Smooth muscle cell (in vitro differentiated cells): Measurements from ENCODE around the gene DNAAF5. TPM values are rescaled to one million over a fixed set of nuclear protein-coding genes. Genes with fewer than 3 reads are reported as not detected.

Experiments
- DNase-seq: peaks from one replicate; lab custom pipeline; 2025; ENCODE audit not compliant: unreplicated experiment; lab: John Stamatoyannopoulos, UW
- H2AFZ ChIP-seq: fragments of 200-600 bp; sonication (generic); 2 replicates; pipeline ENCODE4 v1.6.0; 2016; ENCODE audit warnings: antibody characterized with exemption, low read depth, mild to moderate bottlenecking
- H3F3A ChIP-seq: fragments of 200-600 bp; sonication (generic); 2 replicates; pipeline ENCODE4 v1.6.0; 2017; ENCODE audit warnings: antibody characterized with exemption, low read depth
- H3K27ac ChIP-seq: fragments of 200-600 bp; sonication (generic); 2 replicates; pipeline ENCODE4 v1.5.1; 2016; ENCODE audit warnings: low read depth, mild to moderate bottlenecking
- H3K27me3 ChIP-seq: fragments of 200-600 bp; sonication (generic); 2 replicates; pipeline ENCODE4 v1.6.1; 2016; ENCODE audit warnings: low read depth, mild to moderate bottlenecking
- H3K36me3 ChIP-seq: fragments of 200-600 bp; sonication (generic); 2 replicates; pipeline ENCODE4 v1.5.1; 2016; ENCODE audit warnings: low read depth
- H3K4me1 ChIP-seq: fragments of 200-600 bp; sonication (generic); 2 replicates; pipeline ENCODE4 v1.5.1; 2016; ENCODE audit warnings: low read depth
- H3K4me2 ChIP-seq: fragments of 200-600 bp; sonication (generic); 2 replicates; pipeline ENCODE4 v1.6.0; 2016; ENCODE audit warnings: mild to moderate bottlenecking
- H3K4me3 ChIP-seq: fragments of 200-600 bp; sonication (generic); 2 replicates; pipeline ENCODE4 v1.5.1; 2016; ENCODE audit warnings: mild to moderate bottlenecking
- H3K79me2 ChIP-seq: fragments of 200-600 bp; sonication (generic); 2 replicates; pipeline ENCODE4 v1.6.0; 2016; ENCODE audit warnings: low read depth, mild to moderate bottlenecking
- H3K9ac ChIP-seq: fragments of 200-600 bp; sonication (generic); 2 replicates; pipeline ENCODE4 v1.6.0; 2016; ENCODE audit warnings: low read depth
- H3K9me3 ChIP-seq: fragments of 200-600 bp; sonication (generic); replicated peaks from 2 replicates; pipeline ENCODE4 v1.5.1; 2016; ENCODE audit warnings: low read depth
- H4K20me1 ChIP-seq: fragments of 200-600 bp; sonication (generic); 2 replicates; pipeline ENCODE4 v1.6.0; 2016; ENCODE audit warnings: low read depth
- WGBS: methylation state at CpG from one replicate; pipeline ENCODE4 v1.1.7; 2016; ENCODE audit warnings: low lambda C conversion rate; 5-methylcytosine and 5-hydroxymethylcytosine counted together
- polyA plus RNA-seq: library from polyadenylated mRNA; unstranded; fragments of >200 nt; fragmentation: Nextera tagmentation; extraction: Ambion mirVana; gene quantifications from 2 replicates; pipeline ENCODE4 v1.2.1, GENCODE V29; 2016
- total RNA-seq: library from RNA; depleted of rRNA; stranded (reverse); fragments of >200 nt; gene quantifications from 2 replicates; pipeline ENCODE4 v1.2.3, GENCODE V29; 2014
- TF ChIP-seq, protein P1 (sequence below): fragments of 200-600 bp; sonication (generic); IDR thresholded peaks from 2 replicates; pipeline ENCODE4 v1.5.1; 2017; ENCODE audit warnings: borderline replicate concordance, mild to moderate bottlenecking, antibody characterized with exemption; ENCODE audit not compliant: insufficient read depth, poor library complexity, severe bottlenecking

DNAAF5 gene
- total and polyA plus RNA-seq, 2 experiments from 2014 or later: 13.9 to 17.0 TPM

GRCh38 chr7:684416-684815, 42.1 kb upstream of the DNAAF5 start:
- Histone ChIP-seq H3K4me1 (no peaks in the 10 kb centered on the region), H3K36me3 (no peaks in the 10 kb centered on the region), H3K4me3 (no peak overlapping the region), H3K79me2 (no peaks in the 10 kb centered on the region), H3K4me2 (no peak overlapping the region), H3K9ac (no peak overlapping the region), H3K27ac (no peak overlapping the region), H4K20me1 (no peaks in the 10 kb centered on the region), H3K27me3 (no peaks in the 10 kb centered on the region), H3F3A (no peaks in the 10 kb centered on the region), H2AFZ (no peak overlapping the region), H3K9me3 (peaks cover 10% of the 10 kb centered on the region)
- DNase-seq: no peak
- TF ChIP-seq, protein P1, sequence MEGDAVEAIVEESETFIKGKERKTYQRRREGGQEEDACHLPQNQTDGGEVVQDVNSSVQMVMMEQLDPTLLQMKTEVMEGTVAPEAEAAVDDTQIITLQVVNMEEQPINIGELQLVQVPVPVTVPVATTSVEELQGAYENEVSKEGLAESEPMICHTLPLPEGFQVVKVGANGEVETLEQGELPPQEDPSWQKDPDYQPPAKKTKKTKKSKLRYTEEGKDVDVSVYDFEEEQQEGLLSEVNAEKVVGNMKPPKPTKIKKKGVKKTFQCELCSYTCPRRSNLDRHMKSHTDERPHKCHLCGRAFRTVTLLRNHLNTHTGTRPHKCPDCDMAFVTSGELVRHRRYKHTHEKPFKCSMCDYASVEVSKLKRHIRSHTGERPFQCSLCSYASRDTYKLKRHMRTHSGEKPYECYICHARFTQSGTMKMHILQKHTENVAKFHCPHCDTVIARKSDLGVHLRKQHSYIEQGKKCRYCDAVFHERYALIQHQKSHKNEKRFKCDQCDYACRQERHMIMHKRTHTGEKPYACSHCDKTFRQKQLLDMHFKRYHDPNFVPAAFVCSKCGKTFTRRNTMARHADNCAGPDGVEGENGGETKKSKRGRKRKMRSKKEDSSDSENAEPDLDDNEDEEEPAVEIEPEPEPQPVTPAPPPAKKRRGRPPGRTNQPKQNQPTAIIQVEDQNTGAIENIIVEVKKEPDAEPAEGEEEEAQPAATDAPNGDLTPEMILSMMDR: no peak
- 98% methylated on average over 9 of the region's 9 CpGs for WGBS

DNA sequence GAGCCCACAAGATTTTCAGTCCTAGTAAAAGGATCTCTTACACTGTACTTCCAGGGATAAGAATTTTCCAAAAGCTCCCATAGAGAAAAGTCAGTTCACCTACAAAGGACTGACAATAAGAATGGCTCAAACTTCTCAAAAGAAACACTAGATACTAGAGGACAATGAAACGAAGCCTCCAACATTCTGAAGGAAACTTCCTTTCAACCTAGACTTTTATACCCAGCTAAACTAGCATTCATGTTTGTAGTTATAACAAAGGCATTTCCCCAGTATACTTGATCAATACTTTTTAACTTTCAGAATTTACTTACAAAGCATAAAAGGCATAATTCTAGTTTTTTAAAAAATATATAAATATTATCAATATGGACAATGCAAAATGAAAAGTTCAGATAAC, 41.0 kb upstream of the DNAAF5 start:
- Histone ChIP-seq H3K4me2 (no peak overlapping the region), H4K20me1 (no peaks in the 10 kb centered on the region), H3K27me3 (no peaks in the 10 kb centered on the region), H3K36me3 (no peaks in the 10 kb centered on the region), H3K27ac (no peak overlapping the region), H3K9ac (no peak overlapping the region), H3K4me3 (no peak overlapping the region), H2AFZ (no peak overlapping the region), H3K4me1 (no peaks in the 10 kb centered on the region), H3K79me2 (no peaks in the 10 kb centered on the region), H3F3A (no peaks in the 10 kb centered on the region), H3K9me3 (peaks cover 10% of the 10 kb centered on the region)
- no peak for DNase-seq
- TF ChIP-seq, protein P1: no peak
- WGBS: 97% methylated on average over 1 of the region's 1 CpG

DNA sequence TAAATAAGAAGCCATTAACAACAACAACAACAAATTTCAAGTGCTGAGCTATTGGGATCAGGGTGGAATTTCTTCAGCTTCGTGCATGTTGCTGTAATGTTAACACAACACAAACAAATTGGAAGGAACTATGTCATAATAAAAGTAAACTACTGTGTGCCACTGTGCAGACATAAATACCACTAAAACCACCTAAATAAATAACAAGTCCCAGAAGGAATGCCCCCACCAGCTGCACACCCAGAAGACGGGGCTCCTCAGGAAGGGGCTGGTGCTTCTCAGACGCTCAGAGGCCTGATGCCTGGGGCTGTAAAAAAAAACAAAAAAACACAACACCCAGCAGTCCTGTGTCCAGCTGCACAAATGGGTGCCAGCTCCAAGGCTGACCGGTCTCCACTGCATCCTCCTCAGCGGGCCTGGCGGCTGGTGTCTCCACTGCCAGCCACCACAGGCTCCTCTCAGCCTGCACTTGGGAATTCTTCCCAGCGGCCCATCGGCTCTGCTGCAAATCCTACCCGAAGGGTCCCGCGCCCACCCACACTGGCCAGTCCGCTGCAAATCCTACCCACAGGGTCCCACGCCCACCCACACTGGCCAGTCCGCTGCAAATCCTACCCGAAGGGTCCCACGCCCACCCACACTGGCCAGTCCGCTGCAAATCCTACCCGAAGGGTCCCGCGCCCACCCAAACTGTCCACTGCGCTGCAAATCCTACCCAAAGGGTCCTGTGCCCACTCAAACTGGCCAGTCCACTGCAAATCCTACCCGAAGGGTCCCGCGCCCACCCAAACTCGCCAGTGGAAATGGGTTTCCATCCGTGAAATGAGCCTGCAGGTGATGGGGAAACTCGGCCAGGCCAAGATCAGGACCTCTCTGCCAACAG, 35.8 kb upstream of the DNAAF5 start:
- no peak for DNase-seq
- Histone ChIP-seq H3K36me3 (no peaks in the 10 kb centered on the region), H3K9ac (no peak overlapping the region), H3K27ac (no peak overlapping the region), H3K4me2 (no peak overlapping the region), H3K79me2 (no peaks in the 10 kb centered on the region), H3K27me3 (no peaks in the 10 kb centered on the region), H2AFZ (no peak overlapping the region), H3F3A (no peaks in the 10 kb centered on the region), H4K20me1 (no peaks in the 10 kb centered on the region), H3K4me1 (no peaks in the 10 kb centered on the region), H3K4me3 (no peak overlapping the region), H3K9me3 (peaks cover 5% of the 10 kb centered on the region)
- TF ChIP-seq, protein P1: no peak
- WGBS: 94% methylated on average over 18 of the region's 27 CpGs
